Testis (tissue), 3 donors: ENCODE data around the gene STX1A. TPM values are rescaled to one million over a fixed set of nuclear protein-coding genes. Genes with fewer than 3 reads are reported as not detected.

ENCODE experiments used
- DNase-seq: peaks from one replicate; pipeline ENCODE4 v3.0.0-alpha.2; 2019
- H3K27ac ChIP-seq, 2 donors: fragments of 200-600 bp; sonication (generic); one replicate each; pipeline ENCODE4 v1.5.1; 2019
- H3K27me3 ChIP-seq: fragments of 200-600 bp; sonication (generic); one replicate; pipeline ENCODE4 v1.5.1; 2019
- H3K36me3 ChIP-seq: fragments of 200-600 bp; sonication (generic); one replicate; pipeline ENCODE4 v1.5.1; 2017; ENCODE audit warnings: low read depth; ENCODE audit errors: missing control alignments
- H3K4me1 ChIP-seq: fragments of 200-600 bp; sonication (generic); one replicate; pipeline ENCODE4 v1.5.1; 2019
- H3K4me3 ChIP-seq, 2 donors: fragments of 200-600 bp; sonication (generic); one replicate each; pipeline ENCODE4 v1.5.1; 2017 to 2019
- H3K9me3 ChIP-seq: fragments of 200-600 bp; sonication (generic); one replicate; pipeline ENCODE4 v1.5.1; 2017
- CTCF ChIP-seq, 3 experiments: fragments of 450-650 bp in 2 of 3; fragments of 200-600 bp in 1 of 3; sonication (generic) in 1 of 3; IDR thresholded peaks; one replicate each; pipeline ENCODE4 v1.5.1; 2016 to 2019; ENCODE audit warnings: antibody characterized with exemption in 3 of 3, mild to moderate bottlenecking in 2 of 3, moderate library complexity in 1 of 3
- POLR2A ChIP-seq: fragments of 450-650 bp; IDR thresholded peaks from one replicate; pipeline ENCODE4 v1.6.1; 2017; ENCODE audit warnings: antibody characterized with exemption, mild to moderate bottlenecking, moderate library complexity
- WGBS, 2 donors: methylation state at CpG; one replicate each; pipeline ENCODE4 v1.1.5; 2018; 5-methylcytosine and 5-hydroxymethylcytosine counted together
- intact Hi-C: fragments of 100-400 bp; cut with DNase I; formaldehyde crosslinking; loops from one replicate; pipeline ENCODE4 v1.15.1; 2023; ENCODE audit warnings: low total_unique reads
- polyA plus RNA-seq: library from polyadenylated mRNA; stranded (reverse); fragments of 350-450 nt; fragmentation: Illumina TruSeq; extraction: RNeasy Lipid Tissue Mini Kit (QIAGEN cat#74804); gene quantifications from one replicate; pipeline ENCODE4 v1.2.3, GENCODE V29; 2014; ENCODE audit warnings: low read depth, low replicate concordance; ENCODE audit not compliant: insufficient read depth
- total RNA-seq, 2 donors: library from RNA; depleted of rRNA; stranded (reverse); fragments of >200 nt; gene quantifications; one replicate each; pipeline ENCODE4 v1.2.3, GENCODE V29; 2016

The STX1A gene
- total and polyA plus RNA-seq, 3 donors from 2014 or later = 13.2 to 28.2 (median 24.7) TPM

- Histone ChIP-seq H3K27ac (peak overlapping the region in 1 of 2 donors; percentile 32), H3K36me3 (no peaks in the 10 kb centered on the region), H3K27me3 (no peaks in the 10 kb centered on the region), H3K4me3 (no peak overlapping the region), H3K9me3 (no peaks in the 10 kb centered on the region), H3K4me1 (peaks cover 8% of the 10 kb centered on the region)
- DNase-seq = no peak
- TF ChIP-seq CTCF (IDR thresholded peaks at IDR 0.05) = no peak
- TF ChIP-seq POLR2A = no peak
- WGBS, 2 donors = 79 to 88% methylated on average over 7 of the region's 7 CpGs
- intact Hi-C loops = no loop called here
Observed at GRCh38 chr7:73690646-73691045, 28.8 kb downstream of the STX1A start.

DNA sequence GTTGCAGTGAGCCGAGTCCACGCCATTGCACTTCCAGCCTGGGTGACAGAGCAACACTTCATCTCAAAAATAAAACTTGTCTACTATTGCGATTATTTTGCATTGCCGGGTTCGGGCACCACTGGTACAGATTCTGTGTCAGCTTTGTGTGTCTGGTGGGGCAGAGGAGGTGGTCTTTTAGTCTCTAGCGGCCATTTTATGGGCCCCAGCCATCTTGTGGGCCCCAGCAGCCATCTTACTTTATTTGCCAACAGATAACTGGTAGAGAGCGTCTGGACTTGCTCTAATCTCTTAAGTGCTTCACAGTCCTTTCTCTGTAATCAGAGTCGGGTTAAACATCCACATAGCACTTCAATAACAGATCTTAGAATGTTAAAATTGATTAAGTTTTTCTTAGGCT, 31.2 kb downstream of the STX1A start:
- H3K27me3 ChIP-seq = no peaks in the 10 kb centered on the region
- WGBS, 2 donors = 89 to 90% methylated on average over 8 of the region's 8 CpGs
- intact Hi-C loops = no loop called here
- no peak for DNase-seq
- H3K4me3 ChIP-seq = no peak overlapping the region
- TF ChIP-seq CTCF (IDR thresholded peaks at IDR 0.05) = no peak
- TF ChIP-seq POLR2A = no peak
- peaks cover 15% of the 10 kb centered on the region for H3K4me1 ChIP-seq
- no peaks in the 10 kb centered on the region for H3K9me3 ChIP-seq
- no peak overlapping the region for H3K27ac ChIP-seq
- H3K36me3 ChIP-seq = no peaks in the 10 kb centered on the region

- Histone ChIP-seq H3K9me3 (no peaks in the 10 kb centered on the region), H3K4me1 (peaks cover 28% of the 10 kb centered on the region), H3K4me3 (peak overlapping the region in 1 of 2 donors; percentile 17), H3K36me3 (no peaks in the 10 kb centered on the region), H3K27me3 (no peaks in the 10 kb centered on the region), H3K27ac (no peak overlapping the region)
- TF ChIP-seq CTCF (IDR thresholded peaks at IDR 0.05) = no peak
- no peak for TF ChIP-seq POLR2A
- no peak for DNase-seq
- 69 to 73% methylated on average over 18 of the region's 18 CpGs for WGBS, 2 donors
- intact Hi-C loops = no loop called here
Observed at GRCh38 chr7:73685311-73685710, 34.2 kb downstream of the STX1A start.

DNA sequence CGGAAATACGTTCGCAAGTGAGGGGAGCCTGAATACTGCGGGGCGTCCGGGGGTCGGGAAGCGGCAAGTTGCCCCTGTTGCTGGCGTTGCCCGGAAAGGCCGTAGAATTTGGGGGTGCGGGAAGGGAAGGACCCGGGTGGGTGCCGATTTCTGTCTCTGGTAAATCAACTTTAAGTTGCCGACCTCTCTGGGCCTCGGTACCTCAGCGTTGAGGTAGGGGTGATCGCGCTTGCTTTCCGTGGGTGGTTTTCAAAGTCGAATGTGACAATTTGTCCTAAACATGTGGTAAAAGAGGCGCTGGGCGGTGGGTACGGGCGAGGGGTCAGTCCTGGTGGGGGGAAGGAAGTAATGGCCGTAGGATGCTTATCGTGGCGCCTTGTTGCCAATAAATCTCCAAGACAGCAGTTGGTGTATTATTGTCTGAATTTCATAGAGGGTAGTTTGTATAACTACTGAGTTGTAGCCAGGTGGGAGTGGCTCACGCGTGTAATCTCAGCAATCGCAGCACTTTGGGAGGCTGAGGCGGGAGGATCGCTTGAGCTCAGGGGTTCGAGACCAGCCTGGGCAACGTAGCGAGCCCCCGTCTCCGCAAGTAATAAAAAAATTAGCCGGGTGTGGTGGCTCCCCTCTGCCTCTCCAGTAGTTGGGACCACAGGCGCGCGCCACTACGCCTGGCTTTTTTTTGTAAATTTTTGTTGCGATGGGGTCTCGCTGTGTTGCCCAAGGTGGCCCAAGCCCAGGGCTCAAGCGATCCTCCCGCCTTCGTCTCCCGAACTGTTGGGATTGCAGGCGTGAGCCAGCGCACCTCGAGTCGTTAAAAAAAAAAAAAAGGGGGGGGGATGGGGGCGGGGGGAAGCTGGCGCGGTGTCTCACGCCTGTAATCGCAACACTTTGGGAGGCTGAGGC, 35.4 kb downstream of the STX1A start:
- peak; percentile 44 for DNase-seq
- intact Hi-C loops = no loop called here
- 14 to 21% methylated on average over 35 to 58 of the region's 58 CpGs for WGBS, 2 donors
- Histone ChIP-seq H3K4me3 (peak overlapping the region; percentile 89 to 91), H3K36me3 (no peaks in the 10 kb centered on the region), H3K4me1 (peaks cover 38% of the 10 kb centered on the region), H3K27ac (peak overlapping the region; percentile 77 to 80), H3K27me3 (no peaks in the 10 kb centered on the region), H3K9me3 (no peaks in the 10 kb centered on the region)
- TF ChIP-seq POLR2A (no peak), CTCF (IDR thresholded peaks at IDR 0.05) (no peak)
